GM23248 (cell line): ENCODE measurements around the gene ZNF710. TPM values are rescaled to one million over a fixed set of nuclear protein-coding genes. Genes with fewer than 3 reads are reported as not detected.

ENCODE experiments used
- DNase-seq: peaks from one replicate; pipeline ENCODE4 v3.0.0-alpha.2; 2015
- H2AFZ ChIP-seq: fragments of 200-600 bp; sonication (generic); 2 replicates; pipeline ENCODE4 v1.6.1; 2016; ENCODE audit warnings: antibody characterized with exemption
- H3F3A ChIP-seq: fragments of 200-600 bp; sonication (generic); 2 replicates; pipeline ENCODE4 v1.6.1; 2016; ENCODE audit warnings: mild to moderate bottlenecking, antibody characterized with exemption, mixed run types; ENCODE audit not compliant: insufficient read depth
- H3K27ac ChIP-seq: fragments of 200-600 bp; sonication (generic); 2 replicates; pipeline ENCODE4 v1.5.1; 2016; ENCODE audit warnings: mild to moderate bottlenecking
- H3K27me3 ChIP-seq: fragments of 200-600 bp; sonication (generic); replicated peaks from 2 replicates; pipeline ENCODE4 v1.6.1; 2016; ENCODE audit warnings: mild to moderate bottlenecking; ENCODE audit not compliant: insufficient read depth
- H3K36me3 ChIP-seq: fragments of 200-600 bp; sonication (generic); 2 replicates; pipeline ENCODE4 v1.6.1; 2016; ENCODE audit warnings: low read depth, mild to moderate bottlenecking
- H3K4me1 ChIP-seq: fragments of 200-600 bp; sonication (generic); 2 replicates; pipeline ENCODE4 v1.6.1; 2016; ENCODE audit warnings: mild to moderate bottlenecking; ENCODE audit not compliant: insufficient read depth
- H3K4me2 ChIP-seq: fragments of 200-600 bp; sonication (generic); one replicate; pipeline ENCODE4 v1.6.1; 2016; ENCODE audit warnings: mild to moderate bottlenecking; ENCODE audit not compliant: unreplicated experiment
- H3K4me3 ChIP-seq: fragments of 200-600 bp; sonication (generic); 2 replicates; pipeline ENCODE4 v1.5.1; 2016; ENCODE audit warnings: mild to moderate bottlenecking
- H3K79me2 ChIP-seq: fragments of 200-600 bp; sonication (generic); 2 replicates; pipeline ENCODE4 v1.6.1; 2016; ENCODE audit warnings: mild to moderate bottlenecking; ENCODE audit not compliant: insufficient read depth
- H3K9ac ChIP-seq: fragments of 200-600 bp; sonication (generic); 2 replicates; pipeline ENCODE4 v1.6.1; 2016; ENCODE audit warnings: mild to moderate bottlenecking
- H3K9me2 ChIP-seq: fragments of 200-600 bp; sonication (generic); 2 replicates; pipeline ENCODE4 v1.6.1; 2016; ENCODE audit warnings: mixed run types, mild to moderate bottlenecking, moderate library complexity; ENCODE audit not compliant: insufficient read depth
- H3K9me3 ChIP-seq: fragments of 200-600 bp; sonication (generic); one replicate; pipeline ENCODE4 v1.6.1; 2017; ENCODE audit warnings: low read depth
- H4K20me1 ChIP-seq: fragments of 200-600 bp; sonication (generic); 2 replicates; pipeline ENCODE4 v1.6.0; 2016; ENCODE audit not compliant: insufficient read depth
- EZH2 ChIP-seq: fragments of 200-600 bp; sonication (generic); IDR thresholded peaks from 2 replicates; pipeline ENCODE4 v1.6.1; 2018; ENCODE audit warnings: antibody characterized with exemption, mild to moderate bottlenecking; ENCODE audit not compliant: insufficient read depth, poor library complexity, severe bottlenecking
- EZH2phosphoT487 ChIP-seq: fragments of 200-600 bp; sonication (generic); IDR thresholded peaks from 2 replicates; pipeline ENCODE4 v1.6.1; 2018; ENCODE audit warnings: antibody characterized with exemption, moderate library complexity, mild to moderate bottlenecking, low read depth; ENCODE audit not compliant: insufficient read depth
- WGBS, 2 experiments: methylation state at CpG; one replicate each; pipeline ENCODE4 v1.1.6; 2015 to 2017; ENCODE audit warnings: low lambda C conversion rate in 2 of 2, low coverage in 1 of 2; ENCODE audit errors: missing lambda C conversion rate in 2 of 2; 5-methylcytosine and 5-hydroxymethylcytosine counted together
- in situ Hi-C: fragments of 300-500 bp; cut with MboI; formaldehyde crosslinking; loops from 2 replicates; pipeline ENCODE4 v1.15.0; 2020
- polyA plus RNA-seq: library from polyadenylated mRNA; unstranded; fragments of >200 nt; fragmentation: Nextera tagmentation; extraction: Ambion mirVana; gene quantifications from 2 replicates; pipeline ENCODE4 v1.2.1, GENCODE V29; 2016
- total RNA-seq: library from RNA; depleted of rRNA; stranded (reverse); fragments of >200 nt; shearing (Covaris generic); gene quantifications from 2 replicates; pipeline ENCODE4 v1.2.3, GENCODE V29; 2014

The ZNF710 gene
- total and polyA plus RNA-seq, 2 experiments from 2014 or later: 2.9 to 12.0 TPM

DNA sequence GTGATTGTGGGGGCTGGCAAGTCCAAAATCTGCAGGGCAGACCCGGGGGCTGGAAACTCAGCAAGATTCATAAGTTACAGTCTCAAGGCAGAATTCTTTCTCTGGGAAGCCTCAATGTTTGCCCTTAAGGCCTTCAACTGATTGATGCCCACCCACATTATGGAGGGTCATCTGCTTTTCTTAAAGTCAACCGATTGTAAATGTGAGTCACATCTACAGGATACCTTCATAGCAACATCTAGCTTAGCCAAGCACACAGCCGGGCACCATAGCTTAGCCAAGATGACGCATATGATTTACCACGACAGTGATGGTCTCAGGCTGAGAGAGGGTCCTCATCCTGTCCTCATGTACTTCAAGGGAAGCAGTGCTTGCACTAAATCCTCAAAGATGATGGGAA is 57.7 kb downstream of the ZNF710 start:
- TF ChIP-seq EZH2phosphoT487 (no peak), EZH2 (no peak)
- no peaks in the 10 kb centered on the region for H3K9me3 ChIP-seq
- H3K4me2 ChIP-seq: no peak overlapping the region
- H3K79me2 ChIP-seq: peaks cover 24% of the 10 kb centered on the region
- H2AFZ ChIP-seq: no peak overlapping the region
- no peaks in the 10 kb centered on the region for H3K9me2 ChIP-seq
- H3K36me3 ChIP-seq: no peaks in the 10 kb centered on the region
- H3K4me1 ChIP-seq: no peaks in the 10 kb centered on the region
- no peaks in the 10 kb centered on the region for H4K20me1 ChIP-seq
- in situ Hi-C loops: loop anchor here (25.0 kb wide), 1 partner anchor 296 kb away; the partner anchor contains the start of gene MESP1
- no peaks in the 10 kb centered on the region for H3F3A ChIP-seq
- 94 to 97% methylated on average over 5 of the region's 5 CpGs for WGBS, 2 experiments
- no peaks in the 10 kb centered on the region for H3K27me3 ChIP-seq
- DNase-seq: no peak
- no peak overlapping the region for H3K27ac ChIP-seq
- no peak overlapping the region for H3K4me3 ChIP-seq
- H3K9ac ChIP-seq: no peak overlapping the region

DNA sequence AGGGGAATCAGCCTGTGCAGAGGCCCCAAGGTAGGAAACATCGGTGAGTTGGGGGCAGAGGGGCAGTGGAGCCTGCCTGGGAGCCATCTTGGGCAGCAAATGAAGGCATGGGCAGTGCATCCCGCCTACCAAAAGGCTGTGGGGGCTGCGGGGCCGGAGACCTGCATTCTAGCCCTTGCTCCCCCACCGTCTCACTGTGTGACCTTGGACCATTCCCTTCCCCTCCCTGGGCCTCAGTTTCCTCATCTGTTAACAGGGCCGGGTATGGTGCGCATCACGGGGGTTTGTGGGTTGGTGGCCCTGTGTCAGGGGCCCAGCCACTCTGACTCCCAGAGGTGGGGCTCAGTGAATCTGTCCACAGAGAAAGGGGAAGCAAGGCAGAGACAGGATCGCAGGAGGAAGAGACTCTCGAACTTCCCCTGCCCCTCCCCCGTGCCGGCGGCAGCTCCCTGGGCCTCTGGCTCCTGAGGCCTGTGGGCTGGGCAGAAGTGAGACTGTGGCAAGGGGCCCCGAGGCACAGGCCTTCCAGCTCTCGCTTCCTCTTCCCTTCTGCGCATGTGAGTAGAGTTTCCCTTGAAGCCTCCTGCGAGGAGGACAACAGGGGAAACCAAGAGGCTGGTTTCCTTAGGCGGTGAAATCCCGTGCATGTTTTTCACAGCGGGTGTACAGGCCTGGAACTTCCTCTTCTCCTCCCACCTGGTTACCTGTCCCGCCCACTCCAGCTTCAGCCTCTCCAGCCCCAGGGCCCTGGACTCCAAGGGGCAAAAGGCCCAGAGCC is 58.3 kb downstream of the ZNF710 start:
- TF ChIP-seq EZH2phosphoT487 (no peak), EZH2 (no peak)
- Histone ChIP-seq H3K27ac (no peak overlapping the region), H3K79me2 (peaks cover 18% of the 10 kb centered on the region), H3K9ac (no peak overlapping the region), H3K4me3 (no peak overlapping the region), H3K36me3 (no peaks in the 10 kb centered on the region), H3K9me2 (no peaks in the 10 kb centered on the region), H2AFZ (no peak overlapping the region), H3K4me1 (no peaks in the 10 kb centered on the region), H3K27me3 (no peaks in the 10 kb centered on the region), H3K9me3 (no peaks in the 10 kb centered on the region), H4K20me1 (no peaks in the 10 kb centered on the region), H3F3A (no peaks in the 10 kb centered on the region), H3K4me2 (no peak overlapping the region)
- no peak for DNase-seq
- WGBS, 2 experiments: 69 to 72% methylated on average over 16 to 20 of the region's 21 CpGs
- in situ Hi-C loops: loop anchor here (25.0 kb wide), 1 partner anchor 297 kb away; the partner anchor contains the start of gene MESP1

DNA sequence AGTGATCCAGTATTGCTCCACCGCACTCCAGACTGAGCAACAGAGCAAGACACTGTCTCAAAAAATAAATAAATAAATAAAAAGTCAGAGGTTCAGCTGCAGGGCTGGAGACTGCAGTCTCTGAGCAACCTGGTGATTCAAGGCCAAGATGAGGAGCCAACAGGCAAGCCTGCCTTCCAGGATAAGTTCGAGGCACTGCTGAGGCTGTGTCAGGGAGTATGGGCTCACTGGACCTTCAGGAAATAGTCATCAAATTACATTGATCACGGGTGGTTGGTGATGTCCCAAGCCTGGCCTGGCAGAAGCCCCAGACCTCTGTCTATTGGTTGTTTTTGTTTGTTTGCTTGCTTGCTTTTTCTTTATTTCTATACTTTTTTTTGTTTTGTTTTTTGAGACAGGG is 59.7 kb downstream of the ZNF710 start:
- Histone ChIP-seq H3K9me2 (no peaks in the 10 kb centered on the region), H3K4me1 (no peaks in the 10 kb centered on the region), H3K9me3 (no peaks in the 10 kb centered on the region), H3K4me3 (no peak overlapping the region), H3K27me3 (no peaks in the 10 kb centered on the region), H3K36me3 (no peaks in the 10 kb centered on the region), H3F3A (no peaks in the 10 kb centered on the region), H3K79me2 (peaks cover 4% of the 10 kb centered on the region; the same call in 1 of the 2 replicates), H3K27ac (no peak overlapping the region), H2AFZ (no peak overlapping the region), H3K9ac (no peak overlapping the region), H4K20me1 (no peaks in the 10 kb centered on the region), H3K4me2 (no peak overlapping the region)
- WGBS, 2 experiments: 63 to 77% methylated on average over 3 of the region's 3 CpGs
- no peak for TF ChIP-seq EZH2
- TF ChIP-seq EZH2phosphoT487: no peak
- in situ Hi-C loops: loop anchor here (25.0 kb wide), 1 partner anchor 298 kb away; the partner anchor contains the start of gene MESP1
- peak; percentile 47 for DNase-seq

DNA sequence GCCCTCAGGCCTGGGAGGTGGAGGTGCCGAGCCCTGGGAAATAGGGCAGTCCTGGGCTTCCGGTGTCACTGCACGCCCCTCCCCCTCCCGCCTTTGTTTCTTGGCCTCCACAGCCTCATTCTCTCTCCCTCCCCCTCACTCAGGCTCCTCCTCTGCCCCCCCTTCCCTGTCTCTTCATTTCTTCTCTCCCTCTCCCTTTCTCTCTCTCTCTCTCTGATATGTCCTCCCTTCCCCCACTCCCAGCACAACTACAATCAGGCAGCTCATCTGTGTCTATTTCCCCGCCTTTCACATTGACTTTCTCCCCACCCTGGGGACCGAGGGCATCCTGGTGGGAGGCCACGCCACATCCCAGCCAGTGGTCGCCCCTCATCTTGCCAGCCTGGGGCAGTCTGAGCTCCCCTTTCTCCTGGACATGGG is 60.9 kb downstream of the ZNF710 start:
- Histone ChIP-seq H3K9me2 (no peaks in the 10 kb centered on the region), H3K9me3 (no peaks in the 10 kb centered on the region), H3K27ac (no peak overlapping the region), H2AFZ (no peak overlapping the region), H3K36me3 (no peaks in the 10 kb centered on the region), H3K79me2 (peaks cover 3% of the 10 kb centered on the region; the same call in 1 of the 2 replicates), H3K4me1 (no peaks in the 10 kb centered on the region), H3K4me2 (no peak overlapping the region), H3K4me3 (no peak overlapping the region), H3K27me3 (no peaks in the 10 kb centered on the region), H3F3A (no peaks in the 10 kb centered on the region), H3K9ac (no peak overlapping the region), H4K20me1 (no peaks in the 10 kb centered on the region)
- no peak for TF ChIP-seq EZH2
- no peak for TF ChIP-seq EZH2phosphoT487
- DNase-seq: no peak
- in situ Hi-C loops: loop anchor here (25.0 kb wide), 1 partner anchor 300 kb away; the partner anchor contains the start of gene MESP1
- WGBS, 2 experiments: 69 to 87% methylated on average over 4 to 8 of the region's 8 CpGs
